Testis (tissue), 3 donors: ENCODE data around the gene EXOC4. TPM values are rescaled to one million over a fixed set of nuclear protein-coding genes. Genes with fewer than 3 reads are reported as not detected.

Experiments used
- DNase-seq: peaks from one replicate; pipeline ENCODE4 v3.0.0-alpha.2; 2019
- H3K27ac ChIP-seq, 2 donors: fragments of 200-600 bp; sonication (generic); one replicate each; pipeline ENCODE4 v1.5.1; 2019
- H3K27me3 ChIP-seq: fragments of 200-600 bp; sonication (generic); one replicate; pipeline ENCODE4 v1.5.1; 2019
- H3K36me3 ChIP-seq: fragments of 200-600 bp; sonication (generic); one replicate; pipeline ENCODE4 v1.5.1; 2017; ENCODE audit warnings: low read depth; ENCODE audit errors: missing control alignments
- H3K4me1 ChIP-seq: fragments of 200-600 bp; sonication (generic); one replicate; pipeline ENCODE4 v1.5.1; 2019
- H3K4me3 ChIP-seq, 2 donors: fragments of 200-600 bp; sonication (generic); one replicate each; pipeline ENCODE4 v1.5.1; 2017 to 2019
- H3K9me3 ChIP-seq: fragments of 200-600 bp; sonication (generic); one replicate; pipeline ENCODE4 v1.5.1; 2017
- POLR2A ChIP-seq: fragments of 450-650 bp; IDR thresholded peaks from one replicate; pipeline ENCODE4 v1.6.1; 2017; ENCODE audit warnings: antibody characterized with exemption, mild to moderate bottlenecking, moderate library complexity
- WGBS, 2 donors: methylation state at CpG; one replicate each; pipeline ENCODE4 v1.1.5; 2018; 5-methylcytosine and 5-hydroxymethylcytosine counted together
- intact Hi-C: fragments of 100-400 bp; cut with DNase I; formaldehyde crosslinking; loops from one replicate; pipeline ENCODE4 v1.15.1; 2023; ENCODE audit warnings: low total_unique reads
- polyA plus RNA-seq: library from polyadenylated mRNA; stranded (reverse); fragments of 350-450 nt; fragmentation: Illumina TruSeq; extraction: RNeasy Lipid Tissue Mini Kit (QIAGEN cat#74804); gene quantifications from one replicate; pipeline ENCODE4 v1.2.3, GENCODE V29; 2014; ENCODE audit warnings: low read depth, low replicate concordance; ENCODE audit not compliant: insufficient read depth
- total RNA-seq, 2 donors: library from RNA; depleted of rRNA; stranded (reverse); fragments of >200 nt; gene quantifications; one replicate each; pipeline ENCODE4 v1.2.3, GENCODE V29; 2016
- TF ChIP-seq, protein P1 (sequence below), 3 experiments: fragments of 450-650 bp in 2 of 3; fragments of 200-600 bp in 1 of 3; sonication (generic) in 1 of 3; IDR thresholded peaks; one replicate each; pipeline ENCODE4 v1.5.1; 2016 to 2019; ENCODE audit warnings: antibody characterized with exemption in 3 of 3, mild to moderate bottlenecking in 2 of 3, moderate library complexity in 1 of 3

The EXOC4 gene
- total and polyA plus RNA-seq, 3 donors from 2014 or later, result 47.4 to 169 (median 142) TPM

DNA sequence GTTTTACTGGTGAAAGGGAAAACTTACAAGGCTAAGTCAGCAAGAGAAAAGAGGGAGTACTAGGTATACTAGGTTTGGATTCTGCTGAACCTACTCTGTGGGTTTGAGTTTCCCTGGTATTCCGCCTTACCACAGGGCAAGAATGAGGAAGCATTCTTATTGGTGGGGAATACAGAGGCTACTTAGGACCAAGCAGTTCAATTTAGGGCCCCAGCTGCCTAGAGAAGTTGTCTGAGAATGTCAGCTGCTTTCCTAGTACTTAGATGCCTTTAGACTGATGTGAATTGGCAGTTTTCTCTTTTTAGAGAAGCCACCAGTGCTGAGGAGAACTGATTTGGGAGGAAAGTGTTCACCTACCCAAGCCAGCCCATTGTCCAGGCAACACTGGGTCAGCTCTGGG lies 465.3 kb downstream of the EXOC4 start:
- TF ChIP-seq POLR2A, result no peak
- TF ChIP-seq, protein P1, sequence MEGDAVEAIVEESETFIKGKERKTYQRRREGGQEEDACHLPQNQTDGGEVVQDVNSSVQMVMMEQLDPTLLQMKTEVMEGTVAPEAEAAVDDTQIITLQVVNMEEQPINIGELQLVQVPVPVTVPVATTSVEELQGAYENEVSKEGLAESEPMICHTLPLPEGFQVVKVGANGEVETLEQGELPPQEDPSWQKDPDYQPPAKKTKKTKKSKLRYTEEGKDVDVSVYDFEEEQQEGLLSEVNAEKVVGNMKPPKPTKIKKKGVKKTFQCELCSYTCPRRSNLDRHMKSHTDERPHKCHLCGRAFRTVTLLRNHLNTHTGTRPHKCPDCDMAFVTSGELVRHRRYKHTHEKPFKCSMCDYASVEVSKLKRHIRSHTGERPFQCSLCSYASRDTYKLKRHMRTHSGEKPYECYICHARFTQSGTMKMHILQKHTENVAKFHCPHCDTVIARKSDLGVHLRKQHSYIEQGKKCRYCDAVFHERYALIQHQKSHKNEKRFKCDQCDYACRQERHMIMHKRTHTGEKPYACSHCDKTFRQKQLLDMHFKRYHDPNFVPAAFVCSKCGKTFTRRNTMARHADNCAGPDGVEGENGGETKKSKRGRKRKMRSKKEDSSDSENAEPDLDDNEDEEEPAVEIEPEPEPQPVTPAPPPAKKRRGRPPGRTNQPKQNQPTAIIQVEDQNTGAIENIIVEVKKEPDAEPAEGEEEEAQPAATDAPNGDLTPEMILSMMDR (IDR thresholded peaks at IDR 0.05), result no peak
- H3K4me1 ChIP-seq, result no peaks in the 10 kb centered on the region
- intact Hi-C loops, result no loop called here
- H3K27ac ChIP-seq, result no peak overlapping the region
- DNase-seq, result no peak
- H3K27me3 ChIP-seq, result no peaks in the 10 kb centered on the region
- no peaks in the 10 kb centered on the region for H3K36me3 ChIP-seq
- WGBS, 2 donors, result 85 to 97% methylated on average over 1 of the region's 1 CpG
- no peak overlapping the region for H3K4me3 ChIP-seq
- no peaks in the 10 kb centered on the region for H3K9me3 ChIP-seq

DNA sequence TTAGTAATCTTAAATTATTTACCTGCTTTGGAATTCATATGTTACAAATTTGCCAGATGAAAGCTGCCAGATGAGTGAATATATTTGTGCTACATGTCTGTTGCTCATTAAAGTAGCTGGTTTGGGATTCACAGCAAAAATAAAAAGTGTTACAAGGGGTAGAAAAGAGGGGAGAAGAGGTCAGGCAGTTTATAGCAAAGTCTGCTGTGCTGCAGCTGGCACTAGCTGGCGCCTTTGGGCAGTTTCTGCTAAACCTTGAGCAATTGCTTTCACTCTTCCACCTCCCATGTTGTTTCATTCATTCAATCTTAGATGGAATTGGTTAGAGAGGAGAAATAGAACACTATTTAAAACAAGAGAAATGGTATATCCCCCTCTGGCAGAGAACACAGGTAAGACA lies 470.2 kb downstream of the EXOC4 start:
- no peaks in the 10 kb centered on the region for H3K4me1 ChIP-seq
- no peaks in the 10 kb centered on the region for H3K9me3 ChIP-seq
- H3K4me3 ChIP-seq, result no peak overlapping the region
- intact Hi-C loops, result no loop called here
- no peak for DNase-seq
- WGBS, 2 donors, result 88 to 91% methylated on average over 1 of the region's 1 CpG
- no peak for TF ChIP-seq POLR2A
- TF ChIP-seq, protein P1 (IDR thresholded peaks at IDR 0.05), result no peak
- H3K27me3 ChIP-seq, result no peaks in the 10 kb centered on the region
- H3K36me3 ChIP-seq, result no peaks in the 10 kb centered on the region
- H3K27ac ChIP-seq, result no peak overlapping the region

DNA sequence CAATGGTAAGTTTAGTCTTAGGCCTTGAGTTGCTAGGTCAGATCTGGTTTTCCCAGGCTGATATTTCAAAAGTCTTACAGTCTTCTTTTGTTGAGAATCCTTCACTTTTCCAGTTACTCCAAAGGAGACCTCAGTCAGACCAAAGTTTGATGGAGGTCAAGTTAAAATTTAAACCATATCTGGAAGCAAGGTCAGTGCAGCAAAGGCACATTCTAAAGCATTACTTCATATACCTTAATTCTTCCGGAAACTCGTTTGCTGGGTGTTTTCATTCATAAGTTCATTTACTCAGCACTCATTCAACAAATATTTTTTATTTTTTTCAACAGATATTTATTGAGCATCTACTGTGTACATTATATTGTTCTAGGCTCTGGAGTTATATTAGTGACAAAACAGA lies 471.3 kb downstream of the EXOC4 start:
- no peaks in the 10 kb centered on the region for H3K36me3 ChIP-seq
- TF ChIP-seq, protein P1 (IDR thresholded peaks at IDR 0.05), result no peak
- TF ChIP-seq POLR2A, result no peak
- H3K4me1 ChIP-seq, result no peaks in the 10 kb centered on the region
- no peaks in the 10 kb centered on the region for H3K27me3 ChIP-seq
- no peak overlapping the region for H3K27ac ChIP-seq
- no peaks in the 10 kb centered on the region for H3K9me3 ChIP-seq
- no peak for DNase-seq
- intact Hi-C loops, result no loop called here
- no peak overlapping the region for H3K4me3 ChIP-seq
- WGBS, 2 donors, result 95% methylated on average over 2 of the region's 2 CpGs

DNA sequence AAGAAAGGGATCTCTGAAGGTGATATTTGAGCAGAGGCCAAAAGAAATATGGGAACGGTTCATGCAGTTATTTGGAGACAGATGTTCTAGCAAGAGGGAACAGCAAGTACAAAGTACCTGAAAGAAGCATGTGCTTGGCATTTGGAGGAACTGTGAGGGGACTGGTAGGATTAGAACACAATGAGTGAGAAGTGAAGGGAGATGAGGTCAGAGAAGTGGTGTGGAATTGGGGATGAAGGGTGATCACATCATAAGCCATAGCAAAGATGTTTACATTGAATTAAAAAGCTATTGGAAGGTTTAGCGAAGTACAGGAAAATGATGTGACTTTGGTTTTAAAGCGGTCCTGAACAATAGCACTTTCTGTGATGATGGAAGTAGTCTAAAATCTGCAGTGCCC lies 471.8 kb downstream of the EXOC4 start:
- intact Hi-C loops, result no loop called here
- Histone ChIP-seq H3K4me1 (no peaks in the 10 kb centered on the region), H3K36me3 (no peaks in the 10 kb centered on the region), H3K4me3 (no peak overlapping the region), H3K9me3 (no peaks in the 10 kb centered on the region), H3K27me3 (no peaks in the 10 kb centered on the region), H3K27ac (no peak overlapping the region)
- DNase-seq, result no peak
- 82 to 87% methylated on average over 3 of the region's 3 CpGs for WGBS, 2 donors
- TF ChIP-seq POLR2A, result no peak
- TF ChIP-seq, protein P1 (IDR thresholded peaks at IDR 0.05), result no peak

DNA sequence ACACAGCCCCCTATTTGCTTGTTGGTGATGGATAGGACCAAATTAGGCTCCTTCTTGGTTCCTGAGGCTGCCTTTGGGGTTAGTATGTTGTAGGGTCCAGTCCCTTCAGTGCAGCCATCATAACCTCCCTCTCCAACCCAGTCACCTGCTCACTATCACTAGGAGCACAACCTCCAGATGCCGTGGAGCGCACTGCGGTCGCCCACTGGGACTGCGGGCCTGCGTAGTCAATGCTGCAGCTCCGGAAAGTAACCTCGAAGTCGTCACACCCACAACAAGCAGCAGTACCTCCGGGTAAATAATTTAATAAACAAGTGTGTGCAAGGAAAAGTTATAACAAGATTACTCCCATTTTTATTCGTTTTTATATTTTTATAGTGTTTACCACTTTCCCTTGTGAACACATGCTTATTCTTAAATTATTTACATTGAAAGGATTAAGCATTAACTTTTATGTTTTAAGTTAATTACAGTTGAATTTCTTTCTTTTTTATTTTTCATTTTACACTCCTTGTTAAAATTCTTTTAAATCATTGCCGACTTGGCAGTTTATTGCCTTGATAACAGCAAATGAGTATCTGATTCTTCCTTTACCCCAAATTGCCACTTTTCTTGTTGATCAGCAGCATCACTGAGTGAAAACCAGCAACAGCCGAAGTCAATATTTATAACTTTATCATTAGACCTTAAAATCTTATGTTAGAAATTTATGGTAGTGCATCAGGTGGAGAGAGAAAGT lies 474.8 kb downstream of the EXOC4 start:
- WGBS, 2 donors, result 87% methylated on average over 13 of the region's 13 CpGs
- no peak for TF ChIP-seq POLR2A
- TF ChIP-seq, protein P1 (IDR thresholded peaks at IDR 0.05), result no peak
- no peaks in the 10 kb centered on the region for H3K9me3 ChIP-seq
- H3K27ac ChIP-seq, result no peak overlapping the region
- DNase-seq, result no peak
- no peaks in the 10 kb centered on the region for H3K4me1 ChIP-seq
- H3K36me3 ChIP-seq, result no peaks in the 10 kb centered on the region
- intact Hi-C loops, result no loop called here
- no peaks in the 10 kb centered on the region for H3K27me3 ChIP-seq
- H3K4me3 ChIP-seq, result no peak overlapping the region
